IMR-90 (cell line): Measurements from ENCODE around the gene HSP90AB1. TPM values are rescaled to one million over a fixed set of nuclear protein-coding genes. Genes with fewer than 3 reads are reported as not detected.

Experiments used
- ATAC-seq: fragments of 200-7000 bp; cut with Tn5 transposase; 2 replicates; pipeline ENCODE4 v1.9.1; 2020; ENCODE audit warnings: low read depth, mild to moderate bottlenecking, moderate library complexity
- BruUV-seq: library from RNA; stranded (reverse); fragments of 400-500 nt; replicated peaks from 2 replicates; lab custom pipeline; 2021; lab: Mats Ljungman, UMichigan
- CTCF ChIA-PET: fragments of 300-600 bp; formaldehyde crosslinking; extraction: SDS; loops from one replicate; lab custom pipeline; 2021; ENCODE audit warnings: antibody characterized with exemption; lab: Yijun Ruan, JAX
- POLR2A ChIA-PET: fragments of 300-600 bp; sonication (Branson Sonifier 250); formaldehyde crosslinking; loops from one replicate; lab custom pipeline; 2022; ENCODE audit warnings: antibody characterized with exemption; ENCODE audit not compliant: unreplicated experiment; lab: Charles Lee
- DNase-seq: peaks from one replicate; pipeline ENCODE4 v3.0.0; 2013
- H2AFZ ChIP-seq: replicated peaks from 2 replicates; pipeline ENCODE3; 2013; ENCODE audit warnings: low read length, mild to moderate bottlenecking; ENCODE audit not compliant: poor library complexity
- H2AK5ac ChIP-seq: 2 replicates; pipeline ENCODE4 v1.6.1; 2013; ENCODE audit warnings: low read depth, low read length, inconsistent platforms
- H2AK9ac ChIP-seq: replicated peaks from 2 replicates; pipeline ENCODE3; 2013; ENCODE audit warnings: mild to moderate bottlenecking, low read depth, low read length, moderate library complexity; ENCODE audit not compliant: poor library complexity
- H2BK120ac ChIP-seq: 2 replicates; pipeline ENCODE4 v1.6.1; 2013; ENCODE audit warnings: low read depth, low read length, inconsistent platforms
- H2BK15ac ChIP-seq: 3 replicates; pipeline ENCODE4 v1.6.1; 2013; ENCODE audit warnings: low read depth, low read length, inconsistent platforms
- H2BK20ac ChIP-seq: 2 replicates; pipeline ENCODE4 v1.6.1; 2013; ENCODE audit warnings: low read depth, mild to moderate bottlenecking, inconsistent platforms, low read length, moderate library complexity
- H2BK5ac ChIP-seq: 2 replicates; pipeline ENCODE4 v1.6.1; 2013; ENCODE audit warnings: mild to moderate bottlenecking, low read depth, low read length, inconsistent platforms; ENCODE audit not compliant: poor library complexity, severe bottlenecking
- H3K14ac ChIP-seq: replicated peaks from 2 replicates; pipeline ENCODE4 v1.6.1; 2013; ENCODE audit warnings: low read depth, low read length, inconsistent platforms
- H3K18ac ChIP-seq: 2 replicates; pipeline ENCODE4 v1.6.1; 2013; ENCODE audit warnings: low read depth, low read length, control low read depth
- H3K23ac ChIP-seq: 2 replicates; pipeline ENCODE4 v1.6.1; 2013; ENCODE audit warnings: low read depth, low read length, inconsistent platforms
- H3K27ac ChIP-seq: 2 replicates; pipeline ENCODE4 v1.5.1; 2013; ENCODE audit warnings: mild to moderate bottlenecking, control low read depth, low read length; ENCODE audit not compliant: insufficient read depth
- H3K27me3 ChIP-seq: 2 replicates; pipeline ENCODE4 v1.6.1; 2013; ENCODE audit warnings: low read length; ENCODE audit not compliant: control insufficient read depth, insufficient read depth
- H3K36me3 ChIP-seq: 2 replicates; pipeline ENCODE4 v1.6.1; 2013; ENCODE audit warnings: low read length, mixed read lengths; ENCODE audit not compliant: control insufficient read depth, insufficient read depth
- H3K4ac ChIP-seq: 2 replicates; pipeline ENCODE4 v1.6.1; 2013; ENCODE audit warnings: low read depth, low read length, inconsistent platforms
- H3K4me1 ChIP-seq: 2 replicates; pipeline ENCODE4 v1.6.1; 2013; ENCODE audit warnings: low read length, mixed read lengths; ENCODE audit not compliant: control insufficient read depth, insufficient read depth
- H3K4me2 ChIP-seq: 2 replicates; pipeline ENCODE4 v1.6.1; 2013; ENCODE audit warnings: low read depth, mild to moderate bottlenecking, control low read depth, low read length, moderate library complexity
- H3K4me3 ChIP-seq: 2 replicates; pipeline ENCODE4 v1.5.1; 2013; ENCODE audit warnings: low read depth, mild to moderate bottlenecking, control low read depth, low read length, moderate library complexity; ENCODE audit not compliant: insufficient read depth
- H3K56ac ChIP-seq: 2 replicates; pipeline ENCODE4 v1.6.1; 2013; ENCODE audit warnings: low read length, inconsistent platforms; ENCODE audit not compliant: insufficient read depth; ENCODE audit errors: extremely low read depth
- H3K79me1 ChIP-seq, 2 experiments: 2 replicates each; pipeline ENCODE4 v1.6.1; 2013; ENCODE audit warnings: low read length in 2 of 2, inconsistent platforms in 1 of 2, low read depth in 1 of 2
- H3K9ac ChIP-seq: 2 replicates; pipeline ENCODE4 v1.6.1; 2013; ENCODE audit warnings: low read depth, low read length, control low read depth
- H3K9me1 ChIP-seq: 2 replicates; pipeline ENCODE4 v1.6.1; 2013; ENCODE audit warnings: low read length, inconsistent platforms; ENCODE audit not compliant: insufficient read depth
- H3K9me3 ChIP-seq: 2 replicates; pipeline ENCODE4 v1.6.1; 2013; ENCODE audit warnings: low read length; ENCODE audit not compliant: control insufficient read depth, insufficient read depth
- H4K20me1 ChIP-seq: 2 replicates; pipeline ENCODE4 v1.6.1; 2013; ENCODE audit warnings: low read length, inconsistent platforms; ENCODE audit not compliant: insufficient read depth
- H4K5ac ChIP-seq: 2 replicates; pipeline ENCODE4 v1.6.1; 2013; ENCODE audit warnings: mild to moderate bottlenecking, low read depth, low read length, control low read depth
- H4K8ac ChIP-seq, 2 experiments: 2 replicates each; pipeline ENCODE4 v1.6.1; 2013; ENCODE audit warnings: low read depth in 2 of 2, low read length in 2 of 2, control low read depth in 1 of 2, inconsistent platforms in 1 of 2
- H4K91ac ChIP-seq: 2 replicates; pipeline ENCODE4 v1.6.1; 2013; ENCODE audit warnings: low read depth, low read length, inconsistent platforms; ENCODE audit not compliant: insufficient read depth
- CEBPB ChIP-seq: IDR thresholded peaks from 2 replicates; pipeline ENCODE4 v1.6.1; 2012; ENCODE audit warnings: low read depth, low read length, improper control_type of control experiment
- MAFK ChIP-seq: IDR thresholded peaks from 2 replicates; pipeline ENCODE4 v1.6.1; 2012; ENCODE audit warnings: low read depth, low read length, improper control_type of control experiment
- MAZ ChIP-seq: IDR thresholded peaks from 2 replicates; pipeline ENCODE4 v1.6.1; 2012; ENCODE audit warnings: low read depth, mild to moderate bottlenecking, low read length, improper control_type of control experiment, moderate library complexity, borderline replicate concordance
- NFE2L2 ChIP-seq: fragments of 150-350 bp; IDR thresholded peaks from 2 replicates; pipeline ENCODE4 v1.6.1; 2016; ENCODE audit warnings: low read depth, mild to moderate bottlenecking, low read length
- RAD21 ChIP-seq: IDR thresholded peaks from 2 replicates; pipeline ENCODE4 v1.6.1; 2012; ENCODE audit warnings: low read length, improper control_type of control experiment
- RFX5 ChIP-seq: IDR thresholded peaks from 2 replicates; pipeline ENCODE4 v1.8.0; 2012; ENCODE audit warnings: low read depth, mild to moderate bottlenecking, low read length, moderate library complexity
- WGBS, 2 experiments: methylation state at CpG; one replicate each; pipeline versions ENCODE4 v1.1.5 to v1.1.7; 2013; ENCODE audit warnings: missing lambda C conversion rate in 2 of 2; ENCODE audit not compliant: insufficient read length in 1 of 2; ENCODE audit errors: extremely low coverage in 2 of 2; 5-methylcytosine and 5-hydroxymethylcytosine counted together
- dilution Hi-C: fragments of 300-500 bp; cut with HindIII; formaldehyde crosslinking; loops from one replicate; pipeline ENCODE4 v1.14.3; 2018; ENCODE audit warnings: low sequenced_read_pairs; ENCODE audit not compliant: unreplicated experiment
- in situ Hi-C: fragments of 300-500 bp; cut with MboI; formaldehyde crosslinking; loops from 3 replicates; pipeline ENCODE4 v1.14.3; 2019; ENCODE audit warnings: low sequenced_read_pairs, inconsistent platforms, mixed read lengths
- intact Hi-C: fragments of 100-400 bp; cut with micrococcal nuclease; formaldehyde crosslinking; loops from 2 replicates; pipeline ENCODE4 v1.10.0; 2022
- polyA plus RNA-seq, 3 experiments: library from polyadenylated mRNA; depleted of rRNA; stranded (reverse); fragments of >200 nt; gene quantifications; 2 replicates each; pipeline ENCODE4 v1.2.3, GENCODE V29; 2012; ENCODE audit warnings: low replicate concordance in 1 of 3
- total RNA-seq: library from RNA; depleted of rRNA; stranded (reverse); fragments of >200 nt; gene quantifications from 2 replicates; pipeline ENCODE4 v1.2.3, GENCODE V29; 2012

HSP90AB1 gene
- total and polyA plus RNA-seq, 2 of the 4 experiments (the other 2 are of a cell fraction), result 887 to 1,307 TPM

GRCh38 chr6:44256775-44257024, 9.8 kb downstream of the HSP90AB1 start:
- H3K18ac ChIP-seq, result no peak overlapping the region; the same call in 1 of the 2 replicates
- H3K56ac ChIP-seq, result peak overlapping the region; percentile 79; the same call in 1 of the 2 replicates
- H2AK5ac ChIP-seq, result peak overlapping the region; percentile 90
- H2BK20ac ChIP-seq, result no peak overlapping the region
- 7% methylated on average over 3 of the region's 12 CpGs; no CpG with 5 or more reads in 1 of the 2 experiments for whole genome bisulfite sequencing, 2 experiments
- H3K36me3 ChIP-seq, result peaks cover 46% of the 10 kb centered on the region
- H3K9me3 ChIP-seq, result no peaks in the 10 kb centered on the region
- H4K91ac ChIP-seq, result peak overlapping the region; percentile 58; the same call in 1 of the 2 replicates
- peak overlapping the region; percentile 87; the same call in 1 of the 2 replicates for H3K23ac ChIP-seq
- ChIA-PET CTCF (interaction anchor here (0.8 to 1.6 kb wide), 8 partner anchors 9 to 88 kb away, joined by 3 to 6 read pairs (median 4); no protein-coding TSS in a partner anchor), POLR2A (interaction anchor here (2.0 kb wide), 1 partner anchor 10 kb away, joined by 27 read pairs; the partner anchor contains the start of gene HSP90AB1)
- no peak overlapping the region for H2BK15ac ChIP-seq
- H2AK9ac ChIP-seq, result peak overlapping the region; percentile 98
- peak overlapping the region; percentile 96 for H2AFZ ChIP-seq
- intact Hi-C loops, result no loop called here
- dilution Hi-C loops, result no loop called here
- peak overlapping the region; percentile 94 for H3K27ac ChIP-seq
- peak overlapping the region; percentile 79 for H2BK5ac ChIP-seq
- H3K27me3 ChIP-seq, result no peaks in the 10 kb centered on the region
- H3K79me1 ChIP-seq, result peaks cover 12 to 58% of the 10 kb centered on the region in 2 experiments
- H3K9me1 ChIP-seq, result peaks cover 6% of the 10 kb centered on the region; the same call in 1 of the 2 replicates
- peak overlapping the region; percentile 88 for H3K4ac ChIP-seq
- peak overlapping the region; percentile 73 for H3K9ac ChIP-seq
- no TSS peak for BruUV-seq
- H3K4me3 ChIP-seq, result peak overlapping the region; percentile 94
- peaks cover 50% of the 10 kb centered on the region for H4K20me1 ChIP-seq
- ATAC-seq (no peak), DNase-seq (no peak)
- H4K5ac ChIP-seq, result peak overlapping the region; percentile 5; the same call in 1 of the 2 replicates
- peak overlapping the region; percentile 85 to 94; a peak in 2 of 4 replicates for H4K8ac ChIP-seq
- peak overlapping the region; percentile 99 for H3K4me2 ChIP-seq
- no peak overlapping the region for H2BK120ac ChIP-seq
- peak overlapping the region; percentile 94 for H3K14ac ChIP-seq
- peaks cover 8% of the 10 kb centered on the region for H3K4me1 ChIP-seq
- in situ Hi-C loops, result no loop called here
- TF ChIP-seq RFX5 (no peak), NFE2L2 (no peak), MAZ (peak; percentile 69; the same call in 1 of the 2 replicates), MAFK (no peak), CEBPB (no peak), RAD21 (no peak)
